ENCODE measurements around the gene IREB2.

DNA sequence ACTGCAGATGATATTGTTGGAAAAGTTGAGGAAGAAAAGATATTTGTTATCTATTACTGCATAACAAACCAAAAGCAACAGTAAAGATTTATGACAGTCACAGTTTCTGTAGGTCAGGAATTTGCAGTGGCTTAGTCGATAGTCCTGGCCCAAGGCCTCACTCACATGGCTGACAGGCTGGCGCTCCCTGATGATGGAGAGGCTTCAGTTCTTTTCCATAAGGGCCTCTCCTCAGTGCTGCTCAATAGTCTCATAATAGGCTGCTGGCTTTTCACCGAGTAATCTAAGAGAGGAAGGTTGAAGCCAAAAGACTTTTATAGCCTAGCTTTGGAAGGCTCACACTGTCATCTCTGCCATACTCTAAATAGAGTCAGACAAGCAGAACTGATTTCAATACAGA lies 17.7 kb downstream of the IREB2 start:
- TF ChIP-seq, protein P1, sequence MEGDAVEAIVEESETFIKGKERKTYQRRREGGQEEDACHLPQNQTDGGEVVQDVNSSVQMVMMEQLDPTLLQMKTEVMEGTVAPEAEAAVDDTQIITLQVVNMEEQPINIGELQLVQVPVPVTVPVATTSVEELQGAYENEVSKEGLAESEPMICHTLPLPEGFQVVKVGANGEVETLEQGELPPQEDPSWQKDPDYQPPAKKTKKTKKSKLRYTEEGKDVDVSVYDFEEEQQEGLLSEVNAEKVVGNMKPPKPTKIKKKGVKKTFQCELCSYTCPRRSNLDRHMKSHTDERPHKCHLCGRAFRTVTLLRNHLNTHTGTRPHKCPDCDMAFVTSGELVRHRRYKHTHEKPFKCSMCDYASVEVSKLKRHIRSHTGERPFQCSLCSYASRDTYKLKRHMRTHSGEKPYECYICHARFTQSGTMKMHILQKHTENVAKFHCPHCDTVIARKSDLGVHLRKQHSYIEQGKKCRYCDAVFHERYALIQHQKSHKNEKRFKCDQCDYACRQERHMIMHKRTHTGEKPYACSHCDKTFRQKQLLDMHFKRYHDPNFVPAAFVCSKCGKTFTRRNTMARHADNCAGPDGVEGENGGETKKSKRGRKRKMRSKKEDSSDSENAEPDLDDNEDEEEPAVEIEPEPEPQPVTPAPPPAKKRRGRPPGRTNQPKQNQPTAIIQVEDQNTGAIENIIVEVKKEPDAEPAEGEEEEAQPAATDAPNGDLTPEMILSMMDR (conservative IDR thresholded peaks at IDR 0.05) = no peak
- TF ChIP-seq ZFX (IDR thresholded peaks at IDR 0.05) = 0 out of 2 replicates have a peak, but pooled peaks have one; percentile 15

Measured in C4-2B (cell line).